Uterus (tissue), 4 donors: ENCODE results near the gene RHEB. TPM values are rescaled to one million over a fixed set of nuclear protein-coding genes. Genes with fewer than 3 reads are reported as not detected.

Experiments used
- DNase-seq, 2 donors: peaks; one replicate each; pipeline ENCODE4 v3.0.0-alpha.2; 2019 to 2020
- H3K27ac ChIP-seq, 2 donors: fragments of 200-600 bp; sonication (generic); 1 replicate in 1 of 2; 2 replicates in 1 of 2; pipeline ENCODE4 v1.5.1; 2016 to 2018
- H3K27me3 ChIP-seq, 2 donors: fragments of 200-600 bp; sonication (generic); one replicate each; pipeline ENCODE4 v1.5.1; 2018 to 2019; ENCODE audit warnings: control low read depth in 1 of 2
- H3K36me3 ChIP-seq, 2 donors: fragments of 200-600 bp; sonication (generic); one replicate each; pipeline ENCODE4 v1.5.1; 2019; ENCODE audit warnings: control low read depth in 1 of 2
- H3K4me1 ChIP-seq, 2 donors: fragments of 200-600 bp; sonication (generic); one replicate each; pipeline ENCODE4 v1.5.1; 2018 to 2019; ENCODE audit warnings: control low read depth in 1 of 2
- H3K4me3 ChIP-seq, 2 donors: fragments of 200-600 bp; sonication (generic); 1 replicate in 1 of 2; 2 replicates in 1 of 2; pipeline ENCODE4 v1.5.1; 2018 to 2019; ENCODE audit warnings: mild to moderate bottlenecking in 1 of 2
- H3K9me3 ChIP-seq, 2 donors: fragments of 200-600 bp; sonication (generic); one replicate each; pipeline ENCODE4 v1.5.1; 2019; ENCODE audit warnings: control low read depth in 1 of 2
- POLR2A ChIP-seq, 2 donors: fragments of 450-650 bp; IDR thresholded peaks; one replicate each; pipeline ENCODE4 v1.6.1; 2016; ENCODE audit warnings: antibody characterized with exemption in 2 of 2, mild to moderate bottlenecking in 1 of 2, moderate library complexity in 1 of 2
- intact Hi-C: fragments of 100-400 bp; cut with DNase I; formaldehyde crosslinking; loops from one replicate; pipeline ENCODE4 v1.15.1; 2023; ENCODE audit warnings: low total_unique reads
- total RNA-seq, 4 donors: library from RNA; depleted of rRNA in 3 of 4; stranded (reverse); fragments of >200 nt in 3 of 4; gene quantifications; one replicate each; pipeline versions ENCODE4 v1.1.0 to v1.2.4, GENCODE V29; 2014 to 2023
- TF ChIP-seq, protein P1 (sequence below), 4 experiments: fragments of 200-600 bp in 2 of 4; fragments of 450-650 bp in 2 of 4; sonication (generic) in 2 of 4; IDR thresholded peaks; one replicate each; pipeline ENCODE4 v1.5.1; 2016 to 2019; ENCODE audit warnings: antibody characterized with exemption in 4 of 4, mild to moderate bottlenecking in 2 of 4, moderate library complexity in 1 of 4
- donor health status: DM: yes; HTN: yes; CAD: no.

The RHEB gene
- total RNA-seq, 4 donors from 2014 or later = 69.2 to 135 (median 102) TPM

DNA sequence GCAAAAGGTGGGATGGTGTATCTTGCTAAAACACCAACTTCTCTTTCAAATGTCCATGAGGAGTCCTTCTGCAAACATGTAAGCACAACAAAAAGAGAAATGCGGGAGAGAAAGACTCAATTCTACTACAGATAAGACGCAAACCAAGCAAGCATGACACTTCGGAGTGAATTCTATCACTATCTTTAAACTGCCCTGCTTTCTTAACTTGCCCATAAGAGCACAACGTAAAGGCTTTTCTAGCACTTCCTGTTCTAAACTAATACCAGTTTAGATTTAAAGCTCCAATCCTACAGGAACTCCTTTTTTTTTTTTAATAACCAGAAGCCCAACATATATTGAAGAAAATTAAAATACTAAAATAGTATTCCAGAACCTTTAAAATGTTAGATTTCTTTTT is 8.4 kb downstream of the RHEB start:
- H3K9me3 ChIP-seq = no peaks in the 10 kb centered on the region
- intact Hi-C loops = no loop called here
- no peak overlapping the region for H3K27ac ChIP-seq
- TF ChIP-seq, protein P1, sequence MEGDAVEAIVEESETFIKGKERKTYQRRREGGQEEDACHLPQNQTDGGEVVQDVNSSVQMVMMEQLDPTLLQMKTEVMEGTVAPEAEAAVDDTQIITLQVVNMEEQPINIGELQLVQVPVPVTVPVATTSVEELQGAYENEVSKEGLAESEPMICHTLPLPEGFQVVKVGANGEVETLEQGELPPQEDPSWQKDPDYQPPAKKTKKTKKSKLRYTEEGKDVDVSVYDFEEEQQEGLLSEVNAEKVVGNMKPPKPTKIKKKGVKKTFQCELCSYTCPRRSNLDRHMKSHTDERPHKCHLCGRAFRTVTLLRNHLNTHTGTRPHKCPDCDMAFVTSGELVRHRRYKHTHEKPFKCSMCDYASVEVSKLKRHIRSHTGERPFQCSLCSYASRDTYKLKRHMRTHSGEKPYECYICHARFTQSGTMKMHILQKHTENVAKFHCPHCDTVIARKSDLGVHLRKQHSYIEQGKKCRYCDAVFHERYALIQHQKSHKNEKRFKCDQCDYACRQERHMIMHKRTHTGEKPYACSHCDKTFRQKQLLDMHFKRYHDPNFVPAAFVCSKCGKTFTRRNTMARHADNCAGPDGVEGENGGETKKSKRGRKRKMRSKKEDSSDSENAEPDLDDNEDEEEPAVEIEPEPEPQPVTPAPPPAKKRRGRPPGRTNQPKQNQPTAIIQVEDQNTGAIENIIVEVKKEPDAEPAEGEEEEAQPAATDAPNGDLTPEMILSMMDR (IDR thresholded peaks at IDR 0.05) = no peak
- no peak for TF ChIP-seq POLR2A (IDR thresholded peaks at IDR 0.05)
- no peaks in the 10 kb centered on the region for H3K27me3 ChIP-seq
- no peak for DNase-seq
- H3K4me1 ChIP-seq = peaks cover 12 to 27% of the 10 kb centered on the region in 2 donors
- H3K4me3 ChIP-seq = no peak overlapping the region
- H3K36me3 ChIP-seq = no peaks in the 10 kb centered on the region

DNA sequence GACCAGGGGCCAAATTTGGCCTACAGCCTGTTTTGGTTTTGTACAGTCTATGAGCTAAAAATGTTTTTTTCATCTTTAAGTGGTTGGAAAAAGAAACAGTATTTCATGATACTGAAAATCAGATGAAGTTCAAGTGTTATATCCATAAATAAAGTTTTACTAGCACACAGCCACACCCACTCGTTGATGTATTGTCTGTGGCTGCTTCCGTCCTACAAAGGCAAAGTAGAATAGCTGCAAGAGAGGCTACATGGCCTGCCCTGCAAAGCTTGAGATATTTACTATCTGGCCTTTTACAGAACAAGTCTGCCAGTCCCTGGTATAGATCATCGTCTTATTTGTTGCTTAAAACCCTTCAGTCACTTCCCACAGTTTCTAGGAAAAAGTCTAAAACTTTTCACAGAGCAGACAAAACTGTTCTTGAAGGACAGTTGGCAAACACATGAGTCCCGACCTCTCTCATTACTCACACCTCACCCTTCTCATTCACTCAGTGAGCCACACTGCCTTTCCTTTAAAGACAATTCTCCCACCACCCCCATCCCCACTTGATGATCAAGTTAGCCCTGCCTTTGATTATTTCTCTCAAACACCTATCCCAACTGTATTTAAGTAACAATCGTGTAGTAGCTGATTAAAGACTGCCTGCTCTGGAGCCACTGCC is 9.9 kb downstream of the RHEB start:
- H3K27ac ChIP-seq = peak overlapping the region; percentile 7 to 66
- intact Hi-C loops = no loop called here
- H3K4me1 ChIP-seq = peaks cover 12 to 28% of the 10 kb centered on the region in 2 donors
- H3K27me3 ChIP-seq = no peaks in the 10 kb centered on the region
- no peak for DNase-seq
- H3K4me3 ChIP-seq = no peak overlapping the region
- TF ChIP-seq, protein P1 (IDR thresholded peaks at IDR 0.05) = no peak
- no peak for TF ChIP-seq POLR2A (IDR thresholded peaks at IDR 0.05)
- no peaks in the 10 kb centered on the region for H3K36me3 ChIP-seq
- H3K9me3 ChIP-seq = no peaks in the 10 kb centered on the region

DNA sequence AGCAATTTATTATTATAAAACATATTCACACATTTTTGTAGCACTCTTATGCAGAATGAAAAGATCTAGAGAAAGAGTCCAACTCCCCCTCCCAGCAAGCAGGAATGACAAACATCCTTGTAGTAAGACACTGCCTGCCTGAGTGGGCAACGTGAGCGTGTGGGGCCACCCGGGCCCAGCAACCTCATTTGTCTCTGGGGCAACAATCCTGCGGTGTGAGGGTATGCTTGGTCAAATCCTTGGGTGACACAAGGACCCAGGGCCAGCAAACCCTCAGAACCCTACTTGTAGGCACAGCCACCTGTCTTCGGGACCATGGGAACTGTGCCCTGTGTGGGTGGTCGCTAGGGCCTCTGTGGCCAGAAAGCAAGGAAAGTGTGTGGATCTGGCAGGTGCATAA is 10.7 kb downstream of the RHEB start:
- DNase-seq = no peak
- Histone ChIP-seq H3K27ac (peak overlapping the region; percentile 7 to 66), H3K4me3 (no peak overlapping the region), H3K4me1 (peaks cover 12 to 28% of the 10 kb centered on the region in 2 donors), H3K27me3 (no peaks in the 10 kb centered on the region), H3K9me3 (no peaks in the 10 kb centered on the region), H3K36me3 (no peaks in the 10 kb centered on the region)
- intact Hi-C loops = no loop called here
- TF ChIP-seq, protein P1 (IDR thresholded peaks at IDR 0.05) = no peak
- no peak for TF ChIP-seq POLR2A (IDR thresholded peaks at IDR 0.05)

DNA sequence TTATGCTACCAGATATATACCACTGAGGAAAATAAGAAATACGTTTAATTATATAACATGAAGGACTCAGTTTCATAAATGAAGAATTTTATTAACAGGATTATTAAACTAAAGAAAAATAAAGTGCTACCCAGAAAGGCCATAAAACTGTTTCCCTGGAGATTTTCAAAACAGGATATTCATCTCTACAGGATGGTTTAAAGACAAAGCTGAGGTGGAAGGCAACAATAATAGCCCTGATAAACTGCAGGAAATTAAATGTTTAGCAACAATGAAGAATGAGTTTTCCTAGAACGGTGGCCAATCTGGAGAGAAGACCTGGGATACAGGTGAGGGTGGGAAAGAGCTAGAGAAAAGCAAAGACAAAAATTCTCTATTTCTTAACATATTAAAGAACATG is 11.9 kb downstream of the RHEB start:
- Histone ChIP-seq H3K27ac (peak overlapping the region in 1 of 2 donors; percentile 3), H3K4me1 (peaks cover 11 to 33% of the 10 kb centered on the region in 2 donors), H3K27me3 (no peaks in the 10 kb centered on the region), H3K4me3 (no peak overlapping the region), H3K9me3 (no peaks in the 10 kb centered on the region), H3K36me3 (no peaks in the 10 kb centered on the region)
- TF ChIP-seq POLR2A (IDR thresholded peaks at IDR 0.05) = no peak
- TF ChIP-seq, protein P1 (IDR thresholded peaks at IDR 0.05) = no peak
- DNase-seq = no peak
- intact Hi-C loops = no loop called here

DNA sequence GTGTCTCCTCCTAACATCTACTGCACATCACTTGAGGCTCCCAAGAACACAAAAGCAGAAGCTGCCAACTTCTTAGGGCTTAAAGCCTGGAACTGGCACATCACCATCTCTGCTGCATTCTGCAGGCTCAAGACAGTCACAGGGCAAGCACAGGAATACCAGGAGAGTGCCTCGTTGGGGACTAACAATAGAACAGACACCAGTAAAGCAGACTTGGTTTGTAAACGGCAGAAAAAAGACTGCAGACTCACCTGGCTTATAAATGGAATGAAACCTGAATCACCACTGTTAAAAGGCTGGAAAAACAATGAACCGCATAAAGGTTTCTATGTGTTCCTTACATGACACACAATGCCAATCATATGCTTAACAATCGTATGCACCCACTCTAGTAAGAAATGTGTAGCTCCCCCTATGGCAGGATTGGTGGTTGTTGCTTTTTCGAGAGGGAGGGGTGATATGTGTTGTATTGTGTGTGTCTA is 12.8 kb downstream of the RHEB start:
- H3K36me3 ChIP-seq = no peaks in the 10 kb centered on the region
- no peak overlapping the region for H3K4me3 ChIP-seq
- no peak for DNase-seq
- H3K4me1 ChIP-seq = peaks cover 8 to 24% of the 10 kb centered on the region in 2 donors
- TF ChIP-seq POLR2A (IDR thresholded peaks at IDR 0.05) = no peak
- TF ChIP-seq, protein P1 (IDR thresholded peaks at IDR 0.05) = no peak
- peak overlapping the region in 1 of 2 donors; percentile 3 for H3K27ac ChIP-seq
- no peaks in the 10 kb centered on the region for H3K9me3 ChIP-seq
- intact Hi-C loops = no loop called here
- no peaks in the 10 kb centered on the region for H3K27me3 ChIP-seq
